ENCODE data around the gene PGRMC1.

- TF ChIP-seq ZBTB33 (CRISPR knock-in tag; IDR thresholded peaks at IDR 0.05): no peak
- no peak for TF ChIP-seq SREBF2 (CRISPR knock-in tag; IDR thresholded peaks at IDR 0.05)
- TF ChIP-seq ZNF780A (CRISPR knock-in tag; IDR thresholded peaks at IDR 0.05): no peak
- TF ChIP-seq CREB5 (CRISPR knock-in tag; IDR thresholded peaks at IDR 0.05): no peak
- TF ChIP-seq IRF2 (CRISPR knock-in tag; IDR thresholded peaks at IDR 0.05): no peak
Observed at GRCh38 chrX:119238557-119238956, 2.5 kb downstream of the PGRMC1 start.

All from K562 (cell line).